Measurements from ENCODE around the gene MAML1.
A peak's percentile ranks its signal among the peaks of the same experiment; 100 is the strongest.

DNA sequence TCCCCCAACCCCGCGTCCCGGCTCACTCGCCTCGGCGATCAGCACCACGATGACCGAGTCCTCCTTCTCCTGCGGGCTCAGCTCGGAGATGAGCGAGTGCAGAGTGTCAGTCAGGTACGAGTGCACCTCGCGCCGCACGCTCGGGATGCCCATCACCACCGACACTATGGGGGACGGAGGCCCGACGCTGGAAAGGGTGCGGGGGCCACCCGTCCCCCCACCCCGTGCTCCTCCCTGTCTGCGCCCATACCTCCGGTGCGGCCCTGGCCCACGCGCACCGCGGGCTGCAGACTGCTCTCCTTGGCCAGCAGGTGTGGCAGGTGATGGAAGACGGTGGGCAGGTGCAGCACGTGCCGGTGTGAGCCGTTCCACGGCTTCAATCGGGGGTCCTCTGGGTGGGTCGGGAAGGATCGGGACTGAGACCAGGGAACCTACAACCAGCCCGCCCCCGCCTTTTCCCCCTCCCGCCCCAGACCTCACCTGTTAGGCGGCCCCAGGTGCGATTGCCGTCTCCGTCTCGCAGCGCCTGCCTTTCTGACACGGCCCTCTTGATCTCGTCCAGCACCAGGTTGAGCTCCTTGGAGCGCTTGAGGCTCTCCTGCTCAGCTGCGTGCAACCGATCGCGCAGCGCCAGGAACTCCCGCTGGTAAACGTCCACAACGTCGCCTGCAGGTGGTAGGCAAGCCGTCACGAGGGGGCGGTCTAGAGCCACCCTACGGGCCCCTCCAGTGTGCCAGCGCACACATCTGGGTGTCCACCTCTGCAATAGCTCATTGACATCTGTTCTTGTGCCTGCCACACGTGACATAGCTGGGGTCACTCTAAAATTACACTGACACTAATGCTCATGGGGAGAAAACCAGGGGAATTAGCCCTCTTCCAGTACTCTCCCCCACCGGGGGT, 68.9 kb downstream of the MAML1 start:
- TF ChIP-seq, protein P1, sequence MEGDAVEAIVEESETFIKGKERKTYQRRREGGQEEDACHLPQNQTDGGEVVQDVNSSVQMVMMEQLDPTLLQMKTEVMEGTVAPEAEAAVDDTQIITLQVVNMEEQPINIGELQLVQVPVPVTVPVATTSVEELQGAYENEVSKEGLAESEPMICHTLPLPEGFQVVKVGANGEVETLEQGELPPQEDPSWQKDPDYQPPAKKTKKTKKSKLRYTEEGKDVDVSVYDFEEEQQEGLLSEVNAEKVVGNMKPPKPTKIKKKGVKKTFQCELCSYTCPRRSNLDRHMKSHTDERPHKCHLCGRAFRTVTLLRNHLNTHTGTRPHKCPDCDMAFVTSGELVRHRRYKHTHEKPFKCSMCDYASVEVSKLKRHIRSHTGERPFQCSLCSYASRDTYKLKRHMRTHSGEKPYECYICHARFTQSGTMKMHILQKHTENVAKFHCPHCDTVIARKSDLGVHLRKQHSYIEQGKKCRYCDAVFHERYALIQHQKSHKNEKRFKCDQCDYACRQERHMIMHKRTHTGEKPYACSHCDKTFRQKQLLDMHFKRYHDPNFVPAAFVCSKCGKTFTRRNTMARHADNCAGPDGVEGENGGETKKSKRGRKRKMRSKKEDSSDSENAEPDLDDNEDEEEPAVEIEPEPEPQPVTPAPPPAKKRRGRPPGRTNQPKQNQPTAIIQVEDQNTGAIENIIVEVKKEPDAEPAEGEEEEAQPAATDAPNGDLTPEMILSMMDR (IDR thresholded peaks at IDR 0.05) = peak in 2 of 3 experiments; percentile 4 to 45
- no peak for TF ChIP-seq POLR2A (IDR thresholded peaks at IDR 0.05)
